Measurements from ENCODE around the gene CRYGA.
"Not testable (repeated sequence)": the region's sequence is repeated elsewhere in the genome, so short reads cannot be mapped to it uniquely, and the experiment has no call there.

DNA sequence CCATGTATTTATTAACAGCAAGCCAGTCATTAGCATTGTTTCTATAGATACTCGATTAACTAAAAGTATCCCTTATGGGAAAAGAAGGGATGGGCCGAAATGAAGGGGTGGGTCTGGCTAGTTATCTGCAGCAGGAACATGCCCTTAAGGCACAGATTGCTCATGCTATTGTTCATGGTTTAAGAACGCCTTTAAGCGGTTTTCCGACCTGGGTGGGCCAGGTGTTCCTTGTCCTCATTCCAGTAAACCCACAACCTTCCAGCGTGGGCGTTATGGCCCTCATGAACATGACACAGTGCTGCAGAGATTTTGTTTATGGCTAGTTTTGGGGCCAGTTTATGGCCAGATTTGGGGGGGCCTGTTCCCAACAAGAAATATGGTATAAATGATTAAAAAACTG is 25.1 kb downstream of the CRYGA start:
- TF ChIP-seq, protein P1, sequence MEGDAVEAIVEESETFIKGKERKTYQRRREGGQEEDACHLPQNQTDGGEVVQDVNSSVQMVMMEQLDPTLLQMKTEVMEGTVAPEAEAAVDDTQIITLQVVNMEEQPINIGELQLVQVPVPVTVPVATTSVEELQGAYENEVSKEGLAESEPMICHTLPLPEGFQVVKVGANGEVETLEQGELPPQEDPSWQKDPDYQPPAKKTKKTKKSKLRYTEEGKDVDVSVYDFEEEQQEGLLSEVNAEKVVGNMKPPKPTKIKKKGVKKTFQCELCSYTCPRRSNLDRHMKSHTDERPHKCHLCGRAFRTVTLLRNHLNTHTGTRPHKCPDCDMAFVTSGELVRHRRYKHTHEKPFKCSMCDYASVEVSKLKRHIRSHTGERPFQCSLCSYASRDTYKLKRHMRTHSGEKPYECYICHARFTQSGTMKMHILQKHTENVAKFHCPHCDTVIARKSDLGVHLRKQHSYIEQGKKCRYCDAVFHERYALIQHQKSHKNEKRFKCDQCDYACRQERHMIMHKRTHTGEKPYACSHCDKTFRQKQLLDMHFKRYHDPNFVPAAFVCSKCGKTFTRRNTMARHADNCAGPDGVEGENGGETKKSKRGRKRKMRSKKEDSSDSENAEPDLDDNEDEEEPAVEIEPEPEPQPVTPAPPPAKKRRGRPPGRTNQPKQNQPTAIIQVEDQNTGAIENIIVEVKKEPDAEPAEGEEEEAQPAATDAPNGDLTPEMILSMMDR (IDR thresholded peaks at IDR 0.05) = not testable (repeated sequence)
- TF ChIP-seq POLR2AphosphoS5, EP300 (IDR thresholded peaks at IDR 0.05): not testable (repeated sequence)

Data from suprapubic skin (tissue), 4 donors.